ENCODE data around the gene RABL2B.

GRCh38 chr22:50725597-50725996, 57.8 kb downstream of the RABL2B start:
- TF ChIP-seq BCL11A (tag by site-specific recombination; IDR thresholded peaks at IDR 0.05; ENCODE audit: low read depth), result no peak
- no peak for TF ChIP-seq ZNF221 (tag by site-specific recombination; IDR thresholded peaks at IDR 0.05; ENCODE audit: borderline replicate concordance)
- TF ChIP-seq ZNF274 (IDR thresholded peaks at IDR 0.05; ENCODE audit: low read length), result no peak
- no peak for TF ChIP-seq ZNF274 (tag by site-specific recombination; IDR thresholded peaks at IDR 0.05; ENCODE audit: borderline replicate concordance)
- no peak for TF ChIP-seq YY2 (tag by site-specific recombination; IDR thresholded peaks at IDR 0.05)
- TF ChIP-seq MEIS1 (CRISPR knock-in tag; IDR thresholded peaks at IDR 0.05; ENCODE audit: borderline replicate concordance), result no peak
- TF ChIP-seq CTCF (tag by site-specific recombination; IDR thresholded peaks at IDR 0.05), result no peak
- TF ChIP-seq ZBTB8A (tag by site-specific recombination; IDR thresholded peaks at IDR 0.05), result no peak
- TF ChIP-seq ZNF792 (tag by site-specific recombination; IDR thresholded peaks at IDR 0.05), result no peak
- no peak for TF ChIP-seq ZSCAN5A (tag by site-specific recombination; IDR thresholded peaks at IDR 0.05)
- no peak for TF ChIP-seq ZNF777 (tag by site-specific recombination; IDR thresholded peaks at IDR 0.05; ENCODE audit: borderline replicate concordance)
- no peak for TF ChIP-seq ZNF138 (tag by site-specific recombination; IDR thresholded peaks at IDR 0.05; ENCODE audit: borderline replicate concordance)
- no peak for TF ChIP-seq TCF7L2 (IDR thresholded peaks at IDR 0.05; ENCODE audit: borderline replicate concordance, low read depth, low read length)
- no peak for TF ChIP-seq ZNF626 (tag by site-specific recombination; IDR thresholded peaks at IDR 0.05)
- TF ChIP-seq ZNF701 (tag by site-specific recombination; IDR thresholded peaks at IDR 0.05), result no peak
